Stimulated activated effector memory CD8-positive, alpha-beta T cell treated with anti-CD3 and anti-CD28 coated beads, Interleukin-12 subunit alpha, Interleukin-12 subunit beta, amount 100 ng/mL, for 72 hours (primary cell): ENCODE data around the gene NAALADL2.
"Not testable (repeated sequence)": the region's sequence is repeated elsewhere in the genome, so short reads cannot be mapped to it uniquely, and the experiment has no call there.

Source experiments
- ATAC-seq: fragments of 150-1000 bp; cut with Tn5 transposase; 2 replicates; pipeline ENCODE4 v1.10.0; 2021
- DNase-seq, 2 donors: peaks; one replicate each; pipeline ENCODE4 v3.0.0; 2021 to 2022; ENCODE audit warnings: low spot score in 2 of 2
- H3K27ac Mint-ChIP-seq: one replicate; pipeline ENCODE4 v1.8.0; 2022; ENCODE audit warnings: mild to moderate bottlenecking, mixed read lengths
- H3K36me3 Mint-ChIP-seq: one replicate; pipeline ENCODE4 v1.8.0; 2022; ENCODE audit warnings: mild to moderate bottlenecking, mixed read lengths
- H3K4me1 Mint-ChIP-seq: one replicate; pipeline ENCODE4 v1.8.0; 2022; ENCODE audit warnings: mixed read lengths
- H3K4me3 Mint-ChIP-seq: one replicate; pipeline ENCODE4 v1.8.0; 2022; ENCODE audit warnings: mild to moderate bottlenecking, mixed read lengths
- H3K9me3 Mint-ChIP-seq: one replicate; pipeline ENCODE4 v1.8.0; 2022; ENCODE audit warnings: mixed read lengths

NAALADL2 gene

DNA sequence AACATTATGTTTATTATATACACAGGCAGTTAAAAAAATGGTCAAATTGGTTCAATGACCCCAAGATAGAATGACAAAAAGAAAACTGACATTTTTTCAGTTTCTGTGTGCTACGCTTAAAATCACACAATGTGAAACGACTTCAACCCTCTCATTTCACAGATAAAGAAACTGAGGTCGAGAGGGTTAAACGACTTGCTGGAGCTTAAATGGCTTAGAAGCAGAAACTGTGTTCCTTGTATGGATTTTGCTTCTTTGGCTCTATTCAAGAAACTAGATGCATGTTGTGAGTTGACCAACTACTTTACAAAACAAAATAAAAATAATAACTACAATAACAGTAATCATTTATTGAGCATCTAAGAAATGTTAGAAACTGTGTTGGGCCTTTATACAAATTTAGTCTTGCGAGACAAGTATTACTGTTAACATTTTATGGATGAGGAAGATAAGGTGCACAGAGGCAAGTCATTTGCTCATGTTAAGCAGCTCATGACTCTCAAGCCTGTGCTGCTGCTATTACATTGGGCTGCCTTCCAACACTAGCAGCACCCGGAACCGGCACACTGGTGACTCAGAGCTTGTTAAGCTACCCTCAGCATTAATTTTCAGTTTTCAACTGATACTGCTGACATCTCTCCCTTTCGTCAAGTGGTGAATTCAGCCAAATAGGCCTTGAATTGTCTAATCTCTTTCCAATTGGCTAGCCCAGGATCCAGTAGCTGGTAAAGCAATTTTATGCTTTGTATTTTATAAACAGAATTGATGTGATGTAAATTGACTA, 487.6 kb downstream of the NAALADL2 start:
- H3K27ac Mint-ChIP-seq, result no peak overlapping the region
- H3K36me3 Mint-ChIP-seq, result no peaks in the 10 kb centered on the region
- DNase-seq (no peak), ATAC-seq (no peak)
- H3K4me1 Mint-ChIP-seq, result no peaks in the 10 kb centered on the region
- H3K9me3 Mint-ChIP-seq, result peaks cover 13% of the 10 kb centered on the region
- H3K4me3 Mint-ChIP-seq, result no peak overlapping the region

DNA sequence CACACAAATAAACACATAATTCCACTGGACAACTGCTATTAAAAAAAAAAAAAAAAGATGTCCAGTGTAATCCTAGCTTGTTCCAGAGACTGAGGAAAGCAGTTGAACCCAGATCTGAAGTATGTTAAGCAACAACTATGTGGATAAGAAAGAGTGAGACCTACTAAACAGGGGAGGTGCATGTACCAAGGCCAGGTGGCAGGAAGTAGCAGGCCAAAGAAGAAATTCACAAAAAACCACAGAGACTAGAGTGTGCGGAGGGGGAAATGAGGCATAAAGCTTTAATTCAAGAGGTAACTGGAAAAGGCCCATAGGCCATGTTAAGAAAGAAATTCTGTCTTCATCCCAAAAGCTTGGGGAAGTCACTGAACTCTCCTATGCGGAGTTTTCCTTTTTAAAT, 490.0 kb downstream of the NAALADL2 start:
- Mint-ChIP-seq H3K36me3 (no peaks in the 10 kb centered on the region), H3K9me3 (peaks cover 11% of the 10 kb centered on the region), H3K27ac (no peak overlapping the region), H3K4me1 (no peaks in the 10 kb centered on the region), H3K4me3 (no peak overlapping the region)
- no peak for DNase-seq
- no peak for ATAC-seq

DNA sequence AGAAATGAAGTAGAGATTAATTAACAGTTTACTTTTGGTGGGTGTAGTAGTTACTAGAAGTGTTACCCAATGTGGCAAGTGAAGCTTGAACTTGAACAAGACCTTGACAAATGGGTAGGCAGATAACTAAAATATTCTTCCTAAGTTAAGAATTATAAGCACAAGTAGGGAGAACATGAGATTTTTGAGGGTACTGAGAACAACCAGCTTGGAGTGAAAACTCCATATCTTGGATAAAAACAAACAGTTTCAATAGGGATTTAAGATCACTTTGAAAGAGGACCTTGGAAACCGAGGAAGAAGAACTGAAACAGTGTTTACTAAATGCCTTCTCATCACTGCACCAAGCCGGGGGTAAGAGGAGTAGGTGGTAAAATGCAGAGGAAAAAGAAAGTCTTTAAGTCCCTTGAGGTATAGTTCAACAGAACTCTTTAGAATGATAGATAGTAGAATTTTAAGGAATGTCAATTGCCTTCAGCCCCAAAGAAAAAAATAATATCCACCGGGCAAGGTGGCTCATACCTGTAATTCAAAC, 496.7 kb downstream of the NAALADL2 start:
- Mint-ChIP-seq H3K9me3 (peaks cover 5% of the 10 kb centered on the region), H3K27ac (no peak overlapping the region), H3K36me3 (no peaks in the 10 kb centered on the region), H3K4me3 (no peak overlapping the region), H3K4me1 (no peaks in the 10 kb centered on the region)
- DNase-seq, result no peak
- ATAC-seq, result no peak

DNA sequence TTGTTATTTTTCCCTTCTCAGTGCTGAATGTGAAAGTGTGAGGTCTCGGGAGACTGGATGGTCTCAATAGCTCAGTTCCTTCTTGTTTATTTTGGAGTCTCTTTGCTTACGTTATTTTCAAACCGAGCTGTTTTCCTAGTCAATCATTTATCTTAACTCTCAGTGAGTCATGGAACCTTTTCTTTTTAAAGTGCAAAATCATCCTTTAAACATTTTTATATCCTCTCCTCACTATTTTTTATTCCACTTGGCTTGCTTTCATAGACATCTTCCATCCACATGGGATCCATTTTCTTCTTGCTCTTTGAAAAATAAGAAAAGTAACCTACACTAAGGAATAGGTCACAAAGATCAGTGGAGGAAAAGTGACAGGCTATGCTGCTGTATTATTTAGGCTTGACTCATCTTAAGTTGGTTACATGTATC, 497.8 kb downstream of the NAALADL2 start:
- no peaks in the 10 kb centered on the region for H3K36me3 Mint-ChIP-seq
- ATAC-seq, result no peak
- no peaks in the 10 kb centered on the region for H3K4me1 Mint-ChIP-seq
- DNase-seq, result no peak
- no peak overlapping the region for H3K27ac Mint-ChIP-seq
- peaks cover 5% of the 10 kb centered on the region for H3K9me3 Mint-ChIP-seq
- no peak overlapping the region for H3K4me3 Mint-ChIP-seq

DNA sequence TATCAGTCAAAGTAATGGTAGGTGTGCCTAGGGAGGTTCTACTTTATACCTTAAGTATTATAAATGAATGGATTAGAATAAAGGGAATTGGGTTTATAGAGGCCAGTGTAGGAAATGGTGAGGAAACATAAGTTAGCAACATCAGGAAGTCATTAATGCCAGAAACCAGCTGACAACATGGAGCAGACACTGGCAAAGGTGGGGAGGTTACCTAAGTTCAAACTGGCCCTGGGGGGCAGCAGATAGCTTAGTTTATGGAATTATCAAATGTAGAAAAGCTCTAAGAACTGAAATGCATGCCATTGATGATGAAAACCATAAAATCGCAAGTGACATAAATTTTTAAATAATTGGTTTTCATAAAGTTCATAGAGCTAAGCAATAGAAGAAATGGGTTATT, 498.6 kb downstream of the NAALADL2 start:
- Mint-ChIP-seq H3K36me3 (no peaks in the 10 kb centered on the region), H3K4me3 (no peak overlapping the region), H3K27ac (no peak overlapping the region), H3K9me3 (peaks cover 5% of the 10 kb centered on the region), H3K4me1 (no peaks in the 10 kb centered on the region)
- DNase-seq (no peak), ATAC-seq (no peak)

GRCh38 chr3:175358935-175359334, 499.8 kb downstream of the NAALADL2 start:
- H3K27ac Mint-ChIP-seq, result no peak overlapping the region
- H3K4me1 Mint-ChIP-seq, result no peaks in the 10 kb centered on the region
- no peak overlapping the region for H3K4me3 Mint-ChIP-seq
- H3K9me3 Mint-ChIP-seq, result peaks cover 8% of the 10 kb centered on the region
- no peaks in the 10 kb centered on the region for H3K36me3 Mint-ChIP-seq
- ATAC-seq (no peak), DNase-seq (no peak)

DNA sequence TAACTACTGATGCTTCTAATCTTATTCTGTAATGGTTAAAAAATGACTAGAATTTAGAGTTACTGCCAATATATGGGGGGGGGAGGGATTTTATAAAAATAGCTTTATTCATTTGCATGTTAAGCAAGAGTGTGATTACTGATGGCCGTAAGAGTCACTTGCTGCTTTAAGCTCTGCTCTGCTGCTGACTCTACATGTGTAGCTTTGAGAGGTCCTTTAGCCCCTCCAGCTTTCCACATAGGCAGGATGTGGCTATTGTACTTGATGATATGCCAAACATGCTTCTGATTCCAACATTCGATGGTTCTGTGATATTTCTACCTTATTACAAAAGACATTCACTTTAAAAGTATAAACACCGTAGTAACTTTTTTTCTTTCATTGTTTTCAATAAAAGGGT, 511.3 kb downstream of the NAALADL2 start:
- DNase-seq, H3K4me1 Mint-ChIP-seq, H3K36me3 Mint-ChIP-seq, H3K27ac Mint-ChIP-seq, H3K4me3 Mint-ChIP-seq, H3K9me3 Mint-ChIP-seq, ATAC-seq: not testable (repeated sequence)

- not testable (repeated sequence) for H3K27ac Mint-ChIP-seq, ATAC-seq, DNase-seq, H3K4me1 Mint-ChIP-seq, H3K36me3 Mint-ChIP-seq, H3K9me3 Mint-ChIP-seq, H3K4me3 Mint-ChIP-seq
These were observed 512.1 kb downstream of the NAALADL2 start for GRCh38 chr3:175371187-175371586.

DNA sequence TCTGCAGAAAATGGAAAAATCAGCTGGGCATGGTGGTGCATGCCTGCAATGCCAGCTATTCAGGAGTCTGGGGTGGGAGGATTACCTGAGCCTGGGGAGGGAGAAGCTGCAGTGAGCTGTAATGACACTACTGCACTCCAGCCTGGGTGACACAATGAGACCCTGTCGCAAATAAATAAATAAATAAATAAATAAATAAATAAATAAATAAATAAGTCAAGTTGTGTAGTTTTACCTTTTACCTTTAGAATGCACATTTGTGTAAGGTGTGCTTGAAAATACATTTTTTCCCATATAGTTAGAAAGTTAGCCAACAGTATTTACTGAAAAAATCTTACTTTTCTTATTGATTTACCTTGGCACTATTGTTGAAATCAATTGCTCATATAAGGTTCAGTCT, 515.6 kb downstream of the NAALADL2 start:
- H3K9me3 Mint-ChIP-seq, result peaks cover 10% of the 10 kb centered on the region
- no peak for ATAC-seq
- H3K36me3 Mint-ChIP-seq, result no peaks in the 10 kb centered on the region
- H3K4me1 Mint-ChIP-seq, result no peaks in the 10 kb centered on the region
- no peak overlapping the region for H3K4me3 Mint-ChIP-seq
- DNase-seq, result no peak
- no peak overlapping the region for H3K27ac Mint-ChIP-seq

- DNase-seq (no peak), ATAC-seq (no peak)
- H3K27ac Mint-ChIP-seq, result no peak overlapping the region
- no peaks in the 10 kb centered on the region for H3K4me1 Mint-ChIP-seq
- no peaks in the 10 kb centered on the region for H3K36me3 Mint-ChIP-seq
- peaks cover 10% of the 10 kb centered on the region for H3K9me3 Mint-ChIP-seq
- H3K4me3 Mint-ChIP-seq, result no peak overlapping the region
These were observed 519.2 kb downstream of the NAALADL2 start for GRCh38 chr3:175378348-175378747.

- peaks cover 8% of the 10 kb centered on the region for H3K9me3 Mint-ChIP-seq
- H3K4me1 Mint-ChIP-seq, result no peaks in the 10 kb centered on the region
- no peaks in the 10 kb centered on the region for H3K36me3 Mint-ChIP-seq
- H3K27ac Mint-ChIP-seq, result no peak overlapping the region
- no peak for DNase-seq
- no peak for ATAC-seq
- no peak overlapping the region for H3K4me3 Mint-ChIP-seq
These were observed 522.6 kb downstream of the NAALADL2 start for GRCh38 chr3:175381685-175382084.

DNA sequence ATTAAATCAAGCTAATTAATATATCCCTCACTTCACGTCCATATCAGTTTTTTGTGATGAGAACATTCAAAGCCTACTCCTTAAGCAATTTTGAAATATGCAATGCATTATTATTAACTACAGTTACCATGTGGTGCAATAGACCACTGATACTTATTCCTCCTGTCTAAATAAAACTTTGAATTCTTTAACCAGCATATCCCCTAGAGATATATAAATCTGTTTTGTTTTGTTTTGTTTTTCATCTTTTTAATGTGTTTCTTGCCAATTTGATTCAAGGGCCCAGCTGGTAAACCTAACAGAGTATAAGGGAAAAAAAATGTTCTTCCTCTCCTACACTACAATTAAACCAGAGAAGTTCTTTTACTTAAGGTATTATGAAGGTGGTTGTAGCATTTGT, 524.2 kb downstream of the NAALADL2 start:
- DNase-seq (no peak), ATAC-seq (no peak)
- Mint-ChIP-seq H3K27ac (no peak overlapping the region), H3K4me3 (no peak overlapping the region), H3K4me1 (no peaks in the 10 kb centered on the region), H3K9me3 (peaks cover 9% of the 10 kb centered on the region), H3K36me3 (no peaks in the 10 kb centered on the region)

- H3K4me3 Mint-ChIP-seq, result no peak overlapping the region
- H3K36me3 Mint-ChIP-seq, result no peaks in the 10 kb centered on the region
- H3K4me1 Mint-ChIP-seq, result no peaks in the 10 kb centered on the region
- DNase-seq (no peak), ATAC-seq (no peak)
- no peak overlapping the region for H3K27ac Mint-ChIP-seq
- H3K9me3 Mint-ChIP-seq, result peaks cover 11% of the 10 kb centered on the region
These were observed 524.7 kb downstream of the NAALADL2 start for GRCh38 chr3:175383813-175384212.

- Mint-ChIP-seq H3K9me3 (peaks cover 5% of the 10 kb centered on the region), H3K36me3 (no peaks in the 10 kb centered on the region), H3K4me1 (no peaks in the 10 kb centered on the region), H3K4me3 (no peak overlapping the region), H3K27ac (no peak overlapping the region)
- DNase-seq, result no peak
- ATAC-seq, result no peak
These were observed 525.4 kb downstream of the NAALADL2 start for GRCh38 chr3:175384569-175384968.

- no peaks in the 10 kb centered on the region for H3K36me3 Mint-ChIP-seq
- ATAC-seq (no peak), DNase-seq (no peak)
- no peak overlapping the region for H3K27ac Mint-ChIP-seq
- H3K4me1 Mint-ChIP-seq, result no peaks in the 10 kb centered on the region
- no peak overlapping the region for H3K4me3 Mint-ChIP-seq
- H3K9me3 Mint-ChIP-seq, result peaks cover 5% of the 10 kb centered on the region
These were observed 527.5 kb downstream of the NAALADL2 start for GRCh38 chr3:175386630-175387029.

DNA sequence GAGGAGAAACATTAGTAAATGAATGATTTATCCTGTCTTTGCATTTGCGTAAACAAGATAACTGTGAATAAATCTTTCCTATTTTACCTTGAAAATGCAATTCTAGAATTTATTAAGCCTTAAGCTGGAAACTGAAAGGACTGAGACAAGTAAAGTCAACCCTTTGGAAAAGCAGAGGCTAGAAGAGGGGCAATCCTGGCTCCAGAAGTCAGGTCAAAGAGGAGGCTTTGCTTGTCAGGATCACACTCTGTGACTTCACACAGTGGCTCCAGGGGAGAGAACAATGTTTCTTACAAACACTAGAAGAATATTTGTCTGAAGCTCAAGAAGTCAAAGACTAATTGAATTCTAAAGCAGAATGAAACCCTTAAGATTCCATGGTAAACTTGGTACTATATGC, 530.4 kb downstream of the NAALADL2 start:
- ATAC-seq (no peak), DNase-seq (no peak)
- Mint-ChIP-seq H3K36me3 (no peaks in the 10 kb centered on the region), H3K4me1 (no peaks in the 10 kb centered on the region), H3K27ac (no peak overlapping the region), H3K4me3 (no peak overlapping the region), H3K9me3 (peaks cover 10% of the 10 kb centered on the region)
